ENCODE results near the gene C16orf90. TPM values are rescaled to one million over a fixed set of nuclear protein-coding genes. Genes with fewer than 3 reads are reported as not detected.

Gene C16orf90
- total RNA-seq, 4 donors from 2014 or later: not detected

- H3K27me3 ChIP-seq: no peaks in the 10 kb centered on the region
- H3K4me3 ChIP-seq: no peak overlapping the region
- no peaks in the 10 kb centered on the region for H3K9me3 ChIP-seq
- TF ChIP-seq POLR2A (IDR thresholded peaks at IDR 0.05): no peak
- TF ChIP-seq CTCF (IDR thresholded peaks at IDR 0.05): no peak
- H3K36me3 ChIP-seq: peaks cover 37 to 99% (median 53%) of the 10 kb centered on the region in 3 donors
- no peaks in the 10 kb centered on the region for H3K4me1 ChIP-seq
- DNase-seq: no peak
- intact Hi-C loops (cut with DNase I): no loop called here
- no peak overlapping the region for H3K27ac ChIP-seq
- 74 to 76% methylated on average over 12 to 16 of the region's 18 CpGs for WGBS, 2 donors
Observed at GRCh38 chr16:3480901-3481695, 14.2 kb downstream of the C16orf90 start.

GRCh38 chr16:3479654-3480216 is 15.6 kb downstream of the C16orf90 start:
- no peak overlapping the region for H3K27ac ChIP-seq
- WGBS, 2 donors: 82 to 87% methylated on average over 8 to 12 of the region's 12 CpGs
- no peak for DNase-seq
- H3K36me3 ChIP-seq: peaks cover 23 to 92% (median 39%) of the 10 kb centered on the region in 3 donors
- TF ChIP-seq POLR2A (IDR thresholded peaks at IDR 0.05) (no peak), CTCF (IDR thresholded peaks at IDR 0.05) (no peak)
- H3K27me3 ChIP-seq: no peaks in the 10 kb centered on the region
- intact Hi-C loops (cut with DNase I): no loop called here
- no peaks in the 10 kb centered on the region for H3K4me1 ChIP-seq
- H3K9me3 ChIP-seq: no peaks in the 10 kb centered on the region
- H3K4me3 ChIP-seq: no peak overlapping the region

- no peak for TF ChIP-seq CTCF (IDR thresholded peaks at IDR 0.05)
- no peak for TF ChIP-seq POLR2A (IDR thresholded peaks at IDR 0.05)
- 88 to 89% methylated on average over 7 to 8 of the region's 11 CpGs for WGBS, 2 donors
- no peaks in the 10 kb centered on the region for H3K9me3 ChIP-seq
- intact Hi-C loops (cut with DNase I): no loop called here
- no peak for DNase-seq
- H3K36me3 ChIP-seq: peaks cover 14 to 78% (median 25%) of the 10 kb centered on the region in 3 donors
- H3K27ac ChIP-seq: no peak overlapping the region
- no peaks in the 10 kb centered on the region for H3K27me3 ChIP-seq
- H3K4me1 ChIP-seq: no peaks in the 10 kb centered on the region
- H3K4me3 ChIP-seq: no peak overlapping the region
Observed at GRCh38 chr16:3478242-3478925, 16.9 kb downstream of the C16orf90 start.

- H3K4me3 ChIP-seq: no peak overlapping the region
- DNase-seq: no peak
- intact Hi-C loops (cut with DNase I): no loop called here
- no peaks in the 10 kb centered on the region for H3K4me1 ChIP-seq
- peaks cover 4 to 68% (median 12%) of the 10 kb centered on the region in 3 donors for H3K36me3 ChIP-seq
- TF ChIP-seq CTCF (IDR thresholded peaks at IDR 0.05) (no peak), POLR2A (IDR thresholded peaks at IDR 0.05) (no peak)
- no peaks in the 10 kb centered on the region for H3K9me3 ChIP-seq
- 83 to 92% methylated on average over 2 to 3 of the region's 3 CpGs for WGBS, 2 donors
- H3K27me3 ChIP-seq: no peaks in the 10 kb centered on the region
- no peak overlapping the region for H3K27ac ChIP-seq
Observed at GRCh38 chr16:3476409-3476808, 18.9 kb downstream of the C16orf90 start.
